ENCODE measurements around the gene AFAP1L1. TPM values are rescaled to one million over a fixed set of nuclear protein-coding genes. Genes with fewer than 3 reads are reported as not detected.
A peak's percentile ranks its signal among the peaks of the same experiment; 100 is the strongest.

Gene AFAP1L1
- total RNA-seq, 1 experiment from 2014 or later = 6.4 TPM

DNA sequence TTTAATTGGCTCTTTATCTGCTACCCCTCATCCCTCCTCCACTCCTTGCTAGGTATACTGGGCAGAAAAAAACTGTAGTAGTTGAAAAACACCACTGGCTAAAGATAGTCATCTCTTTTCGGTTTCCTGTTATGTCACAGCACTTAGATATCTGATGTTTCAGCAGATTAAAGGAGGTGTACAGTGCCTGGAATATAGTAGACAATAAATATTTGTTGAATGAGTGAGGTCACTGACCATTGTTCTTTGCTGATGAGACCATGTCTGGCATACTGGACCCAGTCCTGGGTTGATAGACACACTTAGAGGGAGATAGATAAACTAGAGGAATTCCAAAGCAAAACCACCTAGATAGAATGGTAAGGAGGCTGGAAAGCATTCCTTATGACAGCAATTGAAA lies 76.9 kb downstream of the AFAP1L1 start:
- no peak for DNase-seq (ENCODE audit: low read depth)

DNA sequence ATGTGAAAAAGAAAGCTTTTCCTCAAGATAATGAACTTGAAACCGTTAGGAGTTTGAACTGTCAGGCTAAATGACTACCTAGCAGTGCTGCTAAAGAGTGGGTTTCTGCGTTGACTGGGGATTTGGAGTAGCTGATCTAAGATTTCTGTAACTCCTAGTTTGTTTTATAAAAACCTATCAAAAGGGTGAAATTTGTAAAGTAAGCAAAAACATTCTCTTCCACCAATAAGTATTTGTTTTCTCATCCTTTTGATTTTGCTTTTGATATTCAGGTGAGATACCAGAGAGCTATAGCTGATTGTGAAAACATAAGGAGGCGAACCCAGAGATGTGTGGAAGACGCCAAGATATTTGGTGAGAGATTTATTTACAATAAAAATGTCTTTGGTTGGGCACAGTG lies 77.7 kb downstream of the AFAP1L1 start:
- DNase-seq (ENCODE audit: low read depth) = no peak

DNA sequence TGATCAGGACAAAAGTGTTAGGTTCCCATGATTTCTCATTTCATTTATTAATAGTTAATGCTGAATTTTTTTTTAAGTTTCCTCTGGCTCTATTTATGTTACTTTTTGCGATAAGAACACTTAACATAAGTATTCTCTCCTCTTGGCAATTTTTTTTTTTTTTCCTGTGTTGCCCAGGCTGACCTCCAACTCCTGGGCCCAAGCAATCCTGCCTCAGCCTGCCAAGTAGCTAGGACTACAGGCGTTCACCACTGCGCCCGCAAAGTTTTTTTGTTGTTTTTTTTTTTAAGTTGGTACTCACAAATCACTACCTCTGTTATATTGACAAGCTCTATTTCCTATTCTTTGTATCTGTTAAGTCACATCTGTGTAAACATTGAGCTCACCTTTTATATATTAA lies 80.5 kb downstream of the AFAP1L1 start:
- DNase-seq (ENCODE audit: low read depth) = no peak

DNA sequence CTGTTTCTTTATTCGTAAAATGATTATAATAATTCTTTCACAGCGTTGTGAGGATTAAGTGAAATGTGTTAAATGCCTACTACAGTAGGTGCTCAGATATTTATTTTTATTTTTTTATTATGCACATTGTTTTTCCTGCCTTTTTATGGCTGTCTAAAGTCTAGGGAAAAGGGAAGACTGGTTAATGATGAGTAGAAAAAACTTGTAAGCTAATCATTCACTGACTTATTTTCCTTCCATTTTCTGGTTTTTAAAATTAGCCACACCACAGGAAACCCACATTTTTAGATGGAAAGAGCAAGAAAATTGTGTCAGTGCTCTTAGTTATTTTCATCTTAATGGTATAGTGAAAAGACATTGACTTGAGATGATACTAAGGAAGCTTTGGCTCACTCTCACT lies 82.3 kb downstream of the AFAP1L1 start:
- DNase-seq (ENCODE audit: low read depth) = no peak

GRCh38 chr5:149355688-149356087 lies 84.0 kb downstream of the AFAP1L1 start:
- DNase-seq (ENCODE audit: low read depth) = no peak

DNA sequence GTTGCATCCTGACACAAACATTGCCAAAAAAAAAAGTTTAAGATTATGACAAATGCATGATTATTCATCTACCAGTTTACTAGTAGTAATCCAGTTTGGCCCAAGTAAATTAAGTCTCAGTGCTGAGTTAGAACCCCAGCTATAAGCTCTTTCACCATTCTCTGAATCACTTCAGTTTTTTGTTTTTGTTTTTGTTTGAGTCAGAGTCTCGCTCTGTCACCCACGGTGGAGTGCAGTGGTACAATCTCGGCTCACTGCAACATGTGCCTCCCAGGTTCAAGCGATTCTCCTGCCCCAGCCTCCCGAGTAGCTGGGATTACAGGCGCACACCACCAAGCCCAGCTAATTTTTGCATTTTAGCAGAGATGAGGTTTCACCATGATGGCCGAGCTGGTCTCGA lies 84.7 kb downstream of the AFAP1L1 start:
- DNase-seq (ENCODE audit: low read depth) = no peak

DNA sequence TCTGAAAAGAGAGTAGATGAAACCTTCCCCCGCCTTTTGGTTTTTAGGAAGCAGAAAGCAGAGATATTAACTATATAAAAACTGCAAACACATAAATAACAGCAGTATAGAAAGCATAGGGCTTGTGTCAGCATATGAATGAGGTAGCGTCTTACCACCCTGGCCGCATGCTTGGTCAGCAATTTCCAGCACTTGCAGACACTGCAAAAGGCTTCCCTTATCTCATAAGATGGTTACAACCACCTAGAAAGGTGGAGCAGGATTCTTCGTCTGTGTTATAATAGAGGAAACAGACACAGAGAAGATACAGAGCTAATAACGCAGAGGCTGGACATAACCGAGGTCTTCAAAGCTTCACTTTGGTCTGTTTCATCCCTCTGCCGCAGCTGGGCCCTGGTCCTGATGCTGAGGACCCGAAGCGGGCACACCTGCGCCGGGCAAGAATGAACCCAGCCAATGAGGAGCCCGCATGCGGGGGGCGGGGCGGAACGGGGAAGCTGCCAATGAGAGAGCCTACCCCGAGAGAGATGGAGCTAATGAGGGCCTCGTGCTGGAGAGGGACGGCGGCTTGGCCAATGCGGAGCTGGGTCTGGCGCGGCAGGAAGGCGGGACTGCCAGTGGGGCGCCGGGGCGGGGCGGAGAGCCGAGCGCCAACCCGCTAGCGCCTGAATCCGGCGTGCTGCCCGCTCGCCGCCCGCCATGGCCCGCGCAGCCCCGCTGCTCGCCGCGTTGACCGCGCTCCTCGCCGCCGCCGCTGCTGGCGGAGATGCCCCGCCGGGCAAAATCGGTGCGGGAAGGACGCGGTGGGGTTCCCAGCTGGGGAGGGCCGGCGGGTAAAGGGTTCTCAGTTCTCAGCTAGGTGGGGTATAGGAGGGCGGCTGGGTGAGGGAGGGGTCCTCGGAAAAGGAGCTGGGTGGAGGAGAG lies 86.0 kb downstream of the AFAP1L1 start, which contains the start of gene PCYOX1L:
Gene PCYOX1L (plus strand): TSS at position 677 of the 924 bp plus-strand sequence. CDS start 23 bp downstream, at position 700.
- peak; percentile 89 for DNase-seq (ENCODE audit: low read depth)

- no peak for DNase-seq (ENCODE audit: low read depth)
These were observed 86.6 kb downstream of the AFAP1L1 start for GRCh38 chr5:149358294-149358651.

DNA sequence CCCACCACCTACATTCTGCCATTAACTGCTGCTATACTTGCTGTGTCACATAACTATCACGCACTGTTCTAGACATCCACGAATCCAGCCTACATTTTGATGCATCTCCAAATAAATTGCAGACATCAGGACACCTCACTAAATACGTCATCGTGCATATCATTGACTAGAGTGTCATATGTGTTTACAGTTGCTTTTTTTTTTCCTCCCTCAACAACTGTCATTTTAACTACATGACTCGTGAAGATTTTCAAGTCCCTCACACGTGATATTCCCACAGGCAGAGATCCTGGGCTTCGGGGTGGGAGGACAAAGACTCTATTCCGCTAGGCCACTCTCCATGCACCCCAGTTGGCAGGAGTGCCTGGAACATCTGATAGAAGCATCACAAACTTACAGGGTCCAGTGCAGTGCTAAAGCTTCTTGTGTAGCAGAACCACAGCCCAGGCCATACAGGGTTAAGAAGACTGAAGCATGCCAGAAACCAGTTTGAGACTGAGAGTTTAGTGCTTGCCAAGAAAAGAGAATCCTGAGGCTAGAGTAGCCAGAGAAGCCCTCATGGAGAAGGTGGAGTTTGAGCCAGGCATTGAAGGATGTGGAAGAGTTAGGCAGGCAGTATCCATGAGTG lies 87.3 kb downstream of the AFAP1L1 start:
- no peak for DNase-seq (ENCODE audit: low read depth)

GRCh38 chr5:149360272-149360671 lies 88.6 kb downstream of the AFAP1L1 start:
- DNase-seq (ENCODE audit: low read depth) = no peak

DNA sequence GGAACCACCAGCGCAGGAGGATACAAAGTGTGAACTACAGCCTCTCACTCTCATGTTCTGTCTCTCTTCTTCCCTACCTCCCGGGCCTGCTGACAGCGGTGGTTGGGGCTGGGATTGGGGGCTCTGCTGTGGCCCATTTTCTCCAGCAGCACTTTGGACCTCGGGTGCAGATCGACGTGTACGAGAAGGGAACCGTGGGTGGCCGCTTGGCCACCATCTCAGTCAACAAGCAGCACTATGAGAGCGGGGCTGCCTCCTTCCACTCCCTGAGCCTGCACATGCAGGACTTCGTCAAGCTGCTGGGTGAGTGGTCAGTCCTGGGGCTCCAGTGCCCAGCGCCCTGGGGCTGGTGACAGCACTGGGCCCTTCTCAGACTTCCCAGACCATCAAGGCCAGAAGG lies 90.9 kb downstream of the AFAP1L1 start:
- no peak for DNase-seq (ENCODE audit: low read depth)

DNA sequence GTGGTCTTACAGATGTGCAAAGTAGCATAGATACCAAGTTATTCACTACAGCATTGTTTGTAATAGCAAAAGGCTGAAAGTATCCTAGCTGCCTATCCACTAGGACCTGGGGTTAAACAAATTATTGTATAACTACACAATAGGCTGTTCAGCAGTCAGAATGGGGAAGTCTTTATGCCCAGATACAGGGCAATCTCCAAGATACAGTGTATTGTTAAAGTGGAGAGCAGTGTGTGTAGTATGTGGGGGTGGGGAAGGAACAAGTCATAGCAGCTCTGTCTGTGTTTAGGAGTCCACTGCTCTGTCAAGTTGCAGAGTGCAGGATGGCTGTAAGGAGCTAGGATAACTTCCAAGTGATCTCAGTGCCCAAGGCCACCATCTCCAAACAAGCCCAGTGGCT lies 91.7 kb downstream of the AFAP1L1 start:
- no peak for DNase-seq (ENCODE audit: low read depth)

- no peak for DNase-seq (ENCODE audit: low read depth)
These were observed 92.3 kb downstream of the AFAP1L1 start for GRCh38 chr5:149363936-149364335.

DNA sequence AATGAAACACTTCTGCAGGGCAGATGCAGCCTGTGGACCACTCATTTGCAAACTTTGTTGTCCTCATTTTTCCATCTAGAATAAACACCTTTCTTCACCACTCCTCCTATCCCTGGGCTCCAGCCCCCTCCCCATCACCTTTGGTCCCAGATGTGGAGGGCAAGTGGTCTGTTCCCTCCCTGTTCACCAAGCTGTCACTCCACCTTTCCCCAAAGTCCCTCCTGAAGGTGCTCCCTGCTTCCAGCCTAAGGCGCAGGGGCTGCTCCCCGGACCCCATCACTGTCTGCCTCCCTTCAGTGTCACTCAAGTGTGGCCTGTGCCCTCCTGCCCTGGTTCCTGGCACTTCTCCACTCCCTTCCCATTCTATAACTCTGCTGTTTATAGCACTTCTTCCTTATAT lies 93.1 kb downstream of the AFAP1L1 start:
- DNase-seq (ENCODE audit: low read depth) = no peak

DNA sequence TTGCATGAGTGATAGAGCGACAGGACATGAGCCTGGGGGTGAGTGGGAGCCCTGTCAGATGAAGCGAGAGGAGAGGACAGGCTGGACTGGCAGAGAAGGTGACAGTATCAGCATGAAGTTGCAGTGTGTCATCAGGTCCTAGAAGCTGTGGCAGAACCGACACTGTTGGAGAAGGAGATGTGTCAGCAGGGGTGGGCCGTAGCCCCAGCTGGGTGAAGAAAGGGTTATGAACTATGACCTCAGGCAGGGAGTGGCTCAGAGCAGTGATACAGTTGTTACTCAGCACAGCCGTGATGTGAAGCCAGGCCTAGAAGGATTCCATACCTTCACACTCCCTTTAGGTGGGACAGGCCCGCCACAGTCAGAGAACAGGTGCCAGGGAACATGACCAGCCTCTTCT lies 93.8 kb downstream of the AFAP1L1 start:
- no peak for DNase-seq (ENCODE audit: low read depth)

DNA sequence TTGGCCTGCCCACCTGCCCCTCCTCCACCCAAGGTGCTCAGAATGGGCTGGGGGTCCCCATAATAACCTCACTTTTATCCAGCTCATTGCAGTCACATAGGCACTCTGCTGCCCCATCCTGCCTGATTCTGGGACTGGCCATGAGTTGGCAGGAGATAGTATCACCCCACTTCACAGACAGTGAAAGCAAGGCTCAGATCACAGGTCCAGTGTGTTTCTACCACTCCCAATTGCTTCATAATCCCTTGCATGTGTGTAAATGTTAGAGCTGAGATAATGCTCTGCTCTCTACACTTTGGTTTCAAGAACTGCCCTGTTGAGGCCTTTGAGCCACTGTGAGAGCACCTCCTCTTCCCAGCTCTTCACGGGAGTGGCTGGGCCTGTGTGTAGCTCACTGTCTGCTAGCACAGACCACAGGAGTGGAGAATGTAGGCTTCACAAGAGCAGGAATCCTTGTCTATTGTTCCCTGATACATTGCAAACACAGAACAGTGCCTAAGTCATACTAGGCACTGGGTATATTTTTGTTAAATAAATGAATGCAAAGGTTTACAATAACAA lies 94.6 kb downstream of the AFAP1L1 start:
- no peak for DNase-seq (ENCODE audit: low read depth)

GRCh38 chr5:149367249-149367971 lies 95.8 kb downstream of the AFAP1L1 start:
- peak; percentile 74 for DNase-seq (ENCODE audit: low read depth)

DNA sequence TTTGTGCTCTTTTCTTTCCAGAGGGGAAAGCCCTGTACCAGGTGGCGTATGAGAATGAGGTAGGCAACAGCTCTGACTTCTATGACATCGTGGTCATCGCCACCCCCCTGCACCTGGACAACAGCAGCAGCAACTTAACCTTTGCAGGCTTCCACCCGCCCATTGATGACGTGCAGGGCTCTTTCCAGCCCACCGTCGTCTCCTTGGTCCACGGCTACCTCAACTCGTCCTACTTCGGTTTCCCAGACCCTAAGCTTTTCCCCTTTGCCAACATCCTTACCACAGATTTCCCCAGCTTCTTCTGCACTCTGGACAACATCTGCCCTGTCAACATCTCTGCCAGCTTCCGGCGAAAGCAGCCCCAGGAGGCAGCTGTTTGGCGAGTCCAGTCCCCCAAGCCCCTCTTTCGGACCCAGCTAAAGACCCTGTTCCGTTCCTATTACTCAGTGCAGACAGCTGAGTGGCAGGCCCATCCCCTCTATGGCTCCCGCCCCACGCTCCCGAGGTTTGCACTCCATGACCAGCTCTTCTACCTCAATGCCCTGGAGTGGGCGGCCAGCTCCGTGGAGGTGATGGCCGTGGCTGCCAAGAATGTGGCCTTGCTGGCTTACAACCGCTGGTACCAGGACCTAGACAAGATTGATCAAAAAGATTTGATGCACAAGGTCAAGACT lies 96.5 kb downstream of the AFAP1L1 start:
- no peak for DNase-seq (ENCODE audit: low read depth)

DNA sequence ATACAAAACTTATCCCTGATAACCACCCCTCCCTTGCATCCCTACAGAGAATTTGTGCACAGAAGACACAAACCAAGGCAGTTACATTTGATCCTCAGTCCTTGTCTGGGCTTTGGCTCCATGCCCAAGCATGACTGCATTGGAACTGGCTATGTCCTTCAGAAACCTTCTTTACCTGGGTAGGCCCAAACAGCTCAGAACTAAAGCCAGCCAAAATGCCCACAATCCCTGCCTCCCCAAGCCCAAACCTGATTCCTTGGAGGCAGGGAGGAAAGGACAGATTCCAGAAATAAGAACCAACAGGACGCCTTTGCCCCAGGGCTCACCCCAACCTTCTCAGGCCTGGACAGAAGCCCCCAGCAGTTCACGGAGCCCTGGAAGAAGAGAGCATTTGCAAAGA lies 99.2 kb downstream of the AFAP1L1 start:
- no peak for DNase-seq (ENCODE audit: low read depth)

DNA sequence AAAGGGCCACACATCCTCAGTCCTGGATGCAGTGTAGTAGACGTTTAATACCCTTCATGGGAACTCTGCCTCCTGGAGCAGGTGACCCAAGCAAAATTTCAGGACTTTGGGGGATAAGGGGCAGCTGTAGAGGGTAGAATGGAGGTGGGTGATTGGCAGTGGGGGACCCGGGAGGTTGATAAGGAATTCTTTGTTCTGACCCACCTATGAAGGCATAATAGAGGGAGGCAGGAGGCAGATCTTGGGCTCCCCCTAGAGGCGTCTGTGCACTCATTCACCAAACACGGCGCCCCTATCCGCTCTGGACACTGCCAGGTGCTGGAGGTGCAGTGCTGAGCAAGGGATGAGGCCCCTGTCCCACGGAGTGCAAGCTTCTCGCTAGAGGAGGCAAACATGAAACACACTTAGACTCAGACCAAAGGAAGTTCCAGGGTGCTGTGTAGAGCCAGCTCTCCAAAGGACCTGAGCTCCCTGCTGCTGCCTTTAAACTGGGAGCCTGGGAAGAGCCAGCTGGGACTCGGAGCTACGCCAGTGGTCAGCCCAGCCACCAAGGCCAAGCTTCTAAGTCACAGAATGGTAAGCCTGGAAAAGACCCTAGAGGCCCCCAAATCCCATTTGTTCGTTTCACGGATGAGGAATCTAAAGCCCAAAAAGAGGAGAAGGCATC lies 99.8 kb downstream of the AFAP1L1 start:
- DNase-seq (ENCODE audit: low read depth) = peak; percentile 41

All from LHCN-M2 (cell line).